ENCODE data around the gene UBC.

- TF ChIP-seq REST (IDR thresholded peaks at IDR 0.05; ENCODE audit: insufficient read depth in 1 of 2, low read depth in 2 of 2, low read length in 2 of 2) (no peak), POLR2AphosphoS5 (IDR thresholded peaks at IDR 0.05; ENCODE audit: low read depth, low read length) (no peak), TAF1 (IDR thresholded peaks at IDR 0.05; ENCODE audit: borderline replicate concordance, insufficient read depth, low read length) (no peak), SIN3A (IDR thresholded peaks at IDR 0.05; ENCODE audit: borderline replicate concordance, insufficient read depth, low read length) (no peak)
Measured at GRCh38 chr12:124883263-124884130, 31.0 kb downstream of the UBC start.

Data from PFSK-1 (cell line).